ENCODE data around the gene CEP41. TPM values are rescaled to one million over a fixed set of nuclear protein-coding genes. Genes with fewer than 3 reads are reported as not detected.

CEP41 gene
- polyA plus RNA-seq, 1 donor (not counting 4 experiments of a cell fraction or from before 2014, with no cell fraction given) = 13.4 TPM

DNA sequence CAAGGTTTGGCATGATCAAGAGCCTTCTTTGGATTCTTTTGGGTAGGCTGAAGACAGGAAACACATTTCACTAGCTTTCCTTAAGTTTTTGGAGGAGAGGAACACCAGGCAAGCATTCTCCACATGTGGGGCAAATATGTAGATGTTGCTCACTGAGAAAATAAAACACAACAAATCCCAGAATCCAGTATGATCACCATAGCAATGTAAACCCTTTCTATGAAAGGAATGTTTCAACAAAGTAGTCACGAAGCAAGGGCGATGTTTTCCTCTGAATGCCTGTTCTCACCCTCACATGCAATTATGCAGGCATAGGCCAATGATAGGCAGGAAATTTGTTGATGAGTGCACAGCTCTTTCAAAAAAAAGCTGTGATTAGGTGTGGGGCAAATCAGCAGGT lies 20.5 kb upstream of the CEP41 start:
- H3K4me1 ChIP-seq (ENCODE audit: control insufficient read depth, extremely low read depth, insufficient read depth, low read length) = no peaks in the 10 kb centered on the region
- FAIRE-seq (no peak), DNase-seq (ENCODE audit: low read depth, low spot score) (no peak)
- H4K20me1 ChIP-seq (ENCODE audit: control insufficient read depth, extremely low read depth, insufficient read depth, low read length) = no peaks in the 10 kb centered on the region
- TF ChIP-seq, protein P1, sequence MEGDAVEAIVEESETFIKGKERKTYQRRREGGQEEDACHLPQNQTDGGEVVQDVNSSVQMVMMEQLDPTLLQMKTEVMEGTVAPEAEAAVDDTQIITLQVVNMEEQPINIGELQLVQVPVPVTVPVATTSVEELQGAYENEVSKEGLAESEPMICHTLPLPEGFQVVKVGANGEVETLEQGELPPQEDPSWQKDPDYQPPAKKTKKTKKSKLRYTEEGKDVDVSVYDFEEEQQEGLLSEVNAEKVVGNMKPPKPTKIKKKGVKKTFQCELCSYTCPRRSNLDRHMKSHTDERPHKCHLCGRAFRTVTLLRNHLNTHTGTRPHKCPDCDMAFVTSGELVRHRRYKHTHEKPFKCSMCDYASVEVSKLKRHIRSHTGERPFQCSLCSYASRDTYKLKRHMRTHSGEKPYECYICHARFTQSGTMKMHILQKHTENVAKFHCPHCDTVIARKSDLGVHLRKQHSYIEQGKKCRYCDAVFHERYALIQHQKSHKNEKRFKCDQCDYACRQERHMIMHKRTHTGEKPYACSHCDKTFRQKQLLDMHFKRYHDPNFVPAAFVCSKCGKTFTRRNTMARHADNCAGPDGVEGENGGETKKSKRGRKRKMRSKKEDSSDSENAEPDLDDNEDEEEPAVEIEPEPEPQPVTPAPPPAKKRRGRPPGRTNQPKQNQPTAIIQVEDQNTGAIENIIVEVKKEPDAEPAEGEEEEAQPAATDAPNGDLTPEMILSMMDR (optimal IDR thresholded peaks at IDR 0.05 in 1 of 3, IDR thresholded peaks at IDR 0.05 in 1 of 3, conservative IDR thresholded peaks at IDR 0.05 in 1 of 3; ENCODE audit: extremely low read depth in 1 of 3, insufficient read depth in 2 of 3, low read length in 3 of 3) = no peak
- TF ChIP-seq EZH2 (IDR thresholded peaks at IDR 0.05; ENCODE audit: low read length) = no peak
- no peaks in the 10 kb centered on the region for H3K9me1 ChIP-seq (ENCODE audit: control insufficient read depth, extremely low read depth, insufficient read depth, low read length)
- H3K4me2 ChIP-seq (ENCODE audit: control insufficient read depth, extremely low read depth, insufficient read depth, low read depth, low read length) = no peak overlapping the region
- H3K79me2 ChIP-seq (ENCODE audit: control insufficient read depth, insufficient read depth, low read length) = no peaks in the 10 kb centered on the region
- H2AFZ ChIP-seq (ENCODE audit: control insufficient read depth, low read length) = no peak overlapping the region
- dilution Hi-C loops (cut with MboI; ENCODE audit: extremely low pct_ligation_motif_present, low sequenced_read_pairs) = no loop called here
- no peak overlapping the region for H3K27ac ChIP-seq (ENCODE audit: control insufficient read depth, insufficient read depth, low read length)
- H3K27me3 ChIP-seq (ENCODE audit: control insufficient read depth, extremely low read depth, insufficient read depth, low read length) = peaks cover 4% of the 10 kb centered on the region
- H3K36me3 ChIP-seq (ENCODE audit: control insufficient read depth in 2 of 2, extremely low read depth in 1 of 2, insufficient read depth in 2 of 2, low read length in 2 of 2) = no peaks in the 10 kb centered on the region
- no peak overlapping the region for H3K9ac ChIP-seq (ENCODE audit: control insufficient read depth, extremely low read depth, insufficient read depth, low read length)
- no peak overlapping the region for H3K4me3 ChIP-seq (ENCODE audit: control insufficient read depth in 2 of 3, extremely low read depth in 1 of 3, insufficient read depth in 2 of 3, low read depth in 1 of 3, low read length in 3 of 3)
- no peaks in the 10 kb centered on the region for H3K9me3 ChIP-seq (ENCODE audit: control insufficient read depth, low read depth, low read length)

DNA sequence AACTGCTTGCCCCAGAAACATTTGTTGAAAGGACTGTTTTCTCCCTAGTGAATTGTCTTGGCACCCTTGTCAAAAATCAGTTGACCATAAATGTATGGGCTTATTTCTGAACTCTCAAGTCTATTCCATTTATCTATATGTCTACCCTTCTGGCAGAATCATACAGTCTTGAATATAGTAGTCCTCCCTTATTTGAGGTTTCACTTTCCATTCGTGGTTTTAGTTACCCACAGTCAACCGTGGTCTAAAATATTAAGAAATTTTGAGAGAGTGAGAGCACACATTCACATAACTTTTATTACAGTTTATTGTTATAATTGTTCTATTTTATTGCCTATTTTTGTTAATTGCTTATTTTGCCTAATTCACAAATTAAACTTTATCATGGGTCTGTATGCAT lies 17.4 kb upstream of the CEP41 start:
- no peak for DNase-seq (ENCODE audit: low read depth, low spot score)
- dilution Hi-C loops (cut with MboI; ENCODE audit: extremely low pct_ligation_motif_present, low sequenced_read_pairs) = no loop called here
- Histone ChIP-seq H3K79me2 (ENCODE audit: control insufficient read depth, insufficient read depth, low read length) (no peaks in the 10 kb centered on the region), H3K4me3 (ENCODE audit: control insufficient read depth in 2 of 3, extremely low read depth in 1 of 3, insufficient read depth in 2 of 3, low read depth in 1 of 3, low read length in 3 of 3) (no peak overlapping the region), H3K9me3 (ENCODE audit: control insufficient read depth, low read depth, low read length) (no peaks in the 10 kb centered on the region), H3K4me1 (ENCODE audit: control insufficient read depth, extremely low read depth, insufficient read depth, low read length) (no peaks in the 10 kb centered on the region), H3K36me3 (ENCODE audit: control insufficient read depth in 2 of 2, extremely low read depth in 1 of 2, insufficient read depth in 2 of 2, low read length in 2 of 2) (no peaks in the 10 kb centered on the region), H3K9me1 (ENCODE audit: control insufficient read depth, extremely low read depth, insufficient read depth, low read length) (no peaks in the 10 kb centered on the region), H2AFZ (ENCODE audit: control insufficient read depth, low read length) (no peak overlapping the region), H3K27ac (ENCODE audit: control insufficient read depth, insufficient read depth, low read length) (no peak overlapping the region), H4K20me1 (ENCODE audit: control insufficient read depth, extremely low read depth, insufficient read depth, low read length) (no peaks in the 10 kb centered on the region), H3K9ac (ENCODE audit: control insufficient read depth, extremely low read depth, insufficient read depth, low read length) (no peak overlapping the region), H3K27me3 (ENCODE audit: control insufficient read depth, extremely low read depth, insufficient read depth, low read length) (peaks cover 4% of the 10 kb centered on the region), H3K4me2 (ENCODE audit: control insufficient read depth, extremely low read depth, insufficient read depth, low read depth, low read length) (no peak overlapping the region)
- TF ChIP-seq, protein P1 (optimal IDR thresholded peaks at IDR 0.05 in 1 of 3, IDR thresholded peaks at IDR 0.05 in 1 of 3, conservative IDR thresholded peaks at IDR 0.05 in 1 of 3; ENCODE audit: extremely low read depth in 1 of 3, insufficient read depth in 2 of 3, low read length in 3 of 3) = no peak
- TF ChIP-seq EZH2 (IDR thresholded peaks at IDR 0.05; ENCODE audit: low read length) = no peak
- no peak for FAIRE-seq
